NCI-H69 (cell line): ENCODE data around the gene PNMA8A.

Experiments used
- DNase-seq: peaks from one replicate; lab custom pipeline; 2025; lab: John Stamatoyannopoulos, UW

PNMA8A gene

GRCh38 chr19:46491975-46492682 lies 20.8 kb upstream of the PNMA8A start:
- no peak for DNase-seq

GRCh38 chr19:46490774-46491173 lies 19.4 kb upstream of the PNMA8A start:
- DNase-seq, result no peak

DNA sequence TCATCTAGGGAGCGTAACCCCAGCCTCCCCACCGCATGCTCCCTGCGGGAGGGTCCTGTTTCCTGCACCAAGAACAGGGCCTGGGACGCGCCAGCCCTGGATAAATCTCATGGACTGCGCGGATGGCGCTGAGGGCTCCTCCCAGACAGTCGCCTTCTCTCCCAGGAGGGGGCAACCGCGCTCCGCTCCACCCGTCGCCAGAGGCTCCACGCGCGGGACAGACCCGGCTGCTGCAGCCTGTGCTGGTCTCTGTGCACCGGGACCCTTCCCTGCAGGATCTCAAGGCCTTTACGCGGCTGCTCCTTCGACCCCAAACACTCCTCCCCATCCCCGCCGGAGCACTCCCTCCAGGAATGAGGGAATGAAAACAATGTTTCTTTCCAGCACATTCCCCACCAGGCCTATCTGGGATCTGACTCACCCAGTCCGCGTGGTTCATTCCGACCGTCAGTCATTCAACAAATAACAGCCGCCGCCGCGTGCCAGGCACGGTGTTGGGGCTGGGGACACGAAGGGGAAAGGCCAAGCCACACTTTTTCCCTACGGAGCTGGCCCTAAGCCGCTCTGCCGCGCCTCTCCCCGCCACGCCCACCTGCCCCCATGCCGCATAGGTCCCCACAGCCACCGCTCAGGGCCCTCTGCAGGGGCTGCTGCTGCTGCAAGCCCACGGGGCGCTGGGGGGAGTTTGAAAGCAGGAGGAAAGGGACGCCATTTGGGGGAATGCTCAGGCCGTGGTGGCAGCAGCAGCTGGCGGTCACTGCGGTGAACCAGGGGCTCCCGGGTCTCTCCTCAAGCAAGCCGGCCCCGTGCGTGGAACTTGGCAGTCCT lies 18.3 kb upstream of the PNMA8A start:
- no peak for DNase-seq

GRCh38 chr19:46488551-46488950 lies 17.2 kb upstream of the PNMA8A start:
- no peak for DNase-seq

DNA sequence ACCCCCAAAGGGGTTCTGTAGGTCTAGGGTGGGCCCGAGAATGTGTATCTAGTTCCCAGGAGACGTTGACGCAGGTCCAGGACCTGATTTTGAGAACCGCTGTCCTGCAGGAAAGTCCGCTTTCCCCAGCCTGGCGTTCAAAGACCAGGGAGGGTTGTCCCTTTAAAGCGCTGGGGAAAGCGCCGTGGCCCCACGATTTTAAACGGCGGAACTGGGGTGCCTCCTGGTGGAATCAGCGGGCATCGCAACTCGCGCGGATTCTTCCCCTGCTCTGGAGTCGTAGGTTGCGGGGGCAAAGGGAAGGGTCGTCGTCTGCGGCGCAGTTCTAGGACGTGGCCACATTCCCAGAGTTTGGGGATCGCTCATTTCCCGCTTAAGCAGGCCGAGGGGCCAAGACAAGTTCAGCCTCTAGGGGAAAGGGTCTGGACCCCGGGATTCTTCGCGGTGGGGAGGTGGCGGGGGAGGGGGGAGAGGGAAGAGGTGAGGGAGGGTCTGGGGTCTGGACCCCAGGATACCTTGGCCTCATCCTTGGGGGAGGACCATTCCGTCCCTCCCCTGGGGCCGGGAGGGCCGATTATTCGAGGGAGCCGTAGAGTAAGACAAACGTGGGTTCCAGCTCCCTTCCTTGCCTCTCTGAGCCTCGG lies 16.6 kb upstream of the PNMA8A start:
- peak; percentile 66 for DNase-seq

DNA sequence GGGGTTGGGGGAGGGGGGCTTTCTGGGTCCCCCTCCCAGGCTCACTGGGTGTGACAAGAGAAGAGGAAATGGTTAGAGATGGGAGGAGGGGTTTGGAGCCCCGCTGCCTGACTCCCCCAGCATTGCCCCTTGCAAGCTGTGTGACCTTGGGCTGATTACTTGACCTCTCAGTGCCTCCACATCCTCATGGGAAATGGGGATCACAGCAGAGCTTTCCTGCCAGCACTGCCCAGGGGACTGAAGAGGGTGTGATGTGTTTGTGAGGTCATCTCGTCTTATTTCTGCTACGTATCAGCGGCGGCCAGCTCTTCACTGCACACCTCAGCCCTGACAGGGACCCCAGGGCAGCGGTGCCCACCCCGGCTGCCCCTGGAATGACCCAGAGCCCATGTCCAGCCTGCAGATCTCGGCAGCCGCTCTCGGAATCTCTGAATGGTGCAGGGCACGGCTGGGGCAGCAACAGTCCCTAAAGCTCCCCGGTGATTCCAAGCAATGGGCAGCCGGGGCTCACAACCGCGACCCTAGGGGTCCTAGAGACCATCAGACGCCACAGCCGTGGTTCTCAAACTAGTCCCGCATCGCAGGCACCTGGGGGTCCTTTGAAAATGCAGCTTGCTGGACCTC lies 15.9 kb upstream of the PNMA8A start:
- no peak for DNase-seq

GRCh38 chr19:46486358-46486757 lies 15.0 kb upstream of the PNMA8A start:
- no peak for DNase-seq

DNA sequence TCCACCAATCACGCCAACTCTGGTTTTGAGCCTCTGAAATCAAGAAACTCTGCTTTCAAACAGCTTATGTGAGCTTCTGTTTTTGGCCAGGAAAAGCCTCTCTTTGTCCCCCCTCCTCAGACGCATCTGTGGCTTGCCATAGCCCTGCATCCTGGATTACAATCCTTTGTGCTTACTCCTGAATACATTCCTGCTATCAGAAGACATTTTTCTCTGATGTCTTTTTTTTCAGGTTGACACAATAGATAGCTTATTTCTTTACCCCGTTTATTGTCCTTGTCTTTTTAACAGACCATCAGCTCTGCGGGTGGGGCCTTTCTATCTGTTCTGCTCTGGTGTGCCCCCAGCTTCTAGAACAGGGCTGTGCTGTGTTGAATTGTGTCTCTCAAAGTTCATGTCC lies 13.3 kb upstream of the PNMA8A start:
- no peak for DNase-seq

DNA sequence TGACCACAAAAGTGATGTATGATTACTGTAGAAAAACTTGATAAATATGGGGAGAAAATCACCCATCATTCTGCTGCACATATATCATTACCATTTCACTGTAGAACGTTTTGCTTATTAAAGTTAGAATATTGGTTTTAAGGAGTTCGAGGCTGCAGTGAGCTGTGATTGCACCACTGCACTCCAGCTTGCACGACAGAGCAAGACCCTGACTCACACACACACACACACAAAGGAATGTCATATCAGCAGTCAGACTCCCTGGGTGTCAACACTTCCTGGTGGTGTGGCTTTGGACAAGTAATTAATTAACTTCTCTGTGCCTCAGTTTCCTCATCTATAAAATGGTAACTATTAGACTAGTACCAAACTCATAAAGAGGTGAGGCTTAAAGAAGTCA lies 11.3 kb upstream of the PNMA8A start:
- DNase-seq, result no peak

DNA sequence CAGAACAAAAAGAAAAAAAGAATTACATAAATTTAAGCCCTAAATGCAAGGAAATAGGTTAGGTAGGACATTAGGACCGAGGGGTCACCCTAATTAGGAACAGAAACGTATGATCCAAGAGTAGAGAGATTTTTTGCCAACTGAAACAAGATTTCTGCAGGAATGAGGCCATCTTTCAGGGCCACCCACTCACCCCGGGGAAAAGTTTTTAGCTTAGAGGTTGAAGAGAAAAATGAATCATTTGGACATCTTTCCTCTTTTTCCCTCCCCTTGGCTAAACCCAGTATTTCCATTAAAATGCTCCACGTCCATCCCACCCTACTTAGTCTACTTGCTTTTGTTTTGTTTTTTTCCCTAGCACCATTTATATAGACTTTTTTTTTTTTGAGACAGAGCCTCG lies 10.6 kb upstream of the PNMA8A start:
- DNase-seq, result no peak

DNA sequence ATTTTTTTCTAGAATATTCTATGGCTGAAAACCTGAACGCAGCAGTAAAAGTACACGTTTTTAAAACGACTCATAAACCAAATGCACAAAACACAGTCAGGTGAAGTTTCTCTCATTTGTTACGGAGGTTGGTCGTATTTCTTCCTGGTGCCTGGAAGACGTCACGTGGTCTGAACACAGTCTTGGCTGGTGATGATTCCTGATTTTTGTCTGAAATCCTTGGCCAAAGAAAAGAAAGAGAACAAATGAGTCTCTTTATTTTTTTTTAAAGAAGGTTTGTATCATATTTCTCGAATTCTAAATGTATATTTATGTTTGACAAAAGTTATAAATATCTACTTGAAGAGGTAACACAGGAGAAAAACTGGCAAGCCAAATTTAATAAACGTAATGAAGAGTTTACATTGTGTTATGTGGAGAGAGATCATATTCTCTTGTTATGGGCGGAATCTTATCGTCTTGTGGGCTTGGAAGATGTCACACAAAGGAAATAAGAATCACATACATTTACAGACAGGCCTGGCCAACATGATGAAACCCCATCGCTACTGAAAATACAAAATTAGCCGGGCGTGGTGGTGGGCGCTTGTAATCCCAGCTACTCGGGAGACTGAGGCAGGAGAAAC lies 10.0 kb upstream of the PNMA8A start:
- DNase-seq, result no peak

- no peak for DNase-seq
These were observed 9.1 kb upstream of the PNMA8A start for GRCh38 chr19:46480415-46480814.

DNA sequence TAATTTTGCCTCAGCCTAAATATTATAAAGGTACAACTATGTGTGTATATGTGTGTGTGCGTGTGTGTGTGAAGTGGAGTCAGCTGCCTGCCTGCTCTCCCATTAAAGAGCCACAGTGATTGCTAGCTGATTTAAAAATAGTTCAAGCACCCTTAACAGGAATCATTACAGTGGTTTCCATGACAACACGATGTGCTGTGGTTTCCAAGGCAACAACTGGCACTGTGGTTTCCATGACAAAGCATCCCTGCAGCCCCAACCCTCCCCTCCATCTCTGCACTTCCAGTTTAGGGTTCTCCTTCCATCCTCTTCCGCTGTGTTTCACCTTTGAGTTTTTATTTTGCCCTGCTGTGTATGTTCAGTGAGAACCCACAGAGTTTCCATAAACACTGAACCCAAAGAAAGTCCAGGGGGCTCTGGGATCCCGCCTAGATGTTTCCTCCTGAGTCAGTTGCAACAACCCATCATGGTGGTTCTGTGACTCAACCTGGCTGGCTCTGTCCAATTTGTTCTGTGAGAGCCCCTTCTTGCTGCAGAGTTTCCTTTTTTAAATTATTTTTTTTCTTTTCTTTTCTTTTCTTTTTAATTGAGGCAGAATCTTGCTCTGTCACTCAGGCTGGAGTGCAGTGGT lies 7.1 kb upstream of the PNMA8A start:
- peak; percentile 15 for DNase-seq

- no peak for DNase-seq
These were observed 4.6 kb upstream of the PNMA8A start for GRCh38 chr19:46475986-46476385.

DNA sequence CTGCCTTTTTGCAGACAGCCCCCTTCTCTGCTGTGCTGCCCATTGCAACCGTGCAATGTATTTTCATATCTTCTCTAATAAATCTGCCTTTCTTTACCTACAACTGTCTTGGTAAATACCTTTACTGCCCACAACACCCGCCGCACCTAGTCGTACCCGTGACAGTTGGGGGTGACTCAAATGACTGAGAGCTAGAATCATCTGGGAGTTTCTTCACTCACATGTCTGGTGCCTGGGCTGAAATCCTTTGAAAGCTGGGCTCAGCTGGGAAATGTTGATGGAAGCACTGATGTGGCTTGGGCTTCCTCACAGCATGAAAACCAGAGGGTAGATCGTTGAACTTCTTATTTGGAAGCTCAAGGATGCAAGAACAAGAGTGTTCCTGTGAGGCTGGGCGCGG lies 2.8 kb upstream of the PNMA8A start:
- DNase-seq, result no peak

DNA sequence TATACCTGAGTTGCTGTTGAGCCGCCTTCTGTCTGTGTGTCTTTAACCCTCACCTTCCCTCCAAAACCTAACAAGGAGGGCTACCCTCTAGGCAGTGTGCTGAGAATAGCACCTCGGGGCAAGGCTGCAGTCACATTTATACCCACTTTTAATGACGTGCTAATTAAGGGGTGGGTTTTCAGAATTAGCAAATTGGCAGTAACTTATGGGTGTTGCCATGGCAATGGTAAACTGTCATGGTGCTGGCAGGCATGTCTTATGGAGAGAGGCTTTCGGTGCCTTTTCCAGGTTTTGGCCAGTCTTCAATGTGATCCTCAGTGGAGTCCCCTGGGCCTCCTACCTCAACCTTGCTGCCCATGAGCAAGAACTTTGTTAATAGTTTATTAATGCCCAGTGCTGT lies 1.2 kb upstream of the PNMA8A start:
- peak; percentile 46 for DNase-seq

DNA sequence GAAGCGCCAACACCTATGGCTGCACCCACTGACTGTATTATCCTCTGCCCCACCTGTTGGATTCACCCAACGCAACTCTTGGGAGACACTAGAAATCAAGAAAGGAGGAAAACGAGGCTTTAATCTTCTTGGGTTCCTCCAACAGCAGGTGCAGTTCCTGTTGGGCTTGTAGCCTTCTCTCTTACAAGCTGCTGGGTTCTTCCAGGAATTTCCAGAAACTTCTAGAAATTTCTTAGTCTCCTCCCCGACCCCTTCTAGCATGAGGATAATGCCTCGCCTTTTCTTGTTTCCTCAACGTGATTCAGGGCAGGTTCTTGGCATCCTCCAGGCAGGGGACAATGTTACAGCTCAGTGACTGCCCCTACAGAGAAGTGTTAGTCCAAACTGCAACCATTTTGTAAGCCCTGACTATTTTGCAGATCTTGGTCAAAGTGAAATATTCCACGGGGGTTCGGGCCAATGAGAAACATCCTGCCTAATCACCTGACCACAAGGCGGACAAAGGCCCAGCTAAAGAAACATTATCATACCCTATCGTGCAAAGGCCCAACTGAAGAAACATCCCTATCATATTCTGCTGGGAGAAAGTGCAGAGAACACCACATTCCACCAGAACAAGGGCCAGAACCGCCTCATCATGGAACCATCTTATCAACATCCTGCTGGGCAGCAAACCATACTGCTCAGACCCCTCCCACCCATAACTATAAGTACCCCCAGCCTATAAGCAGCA lies 614 bp upstream of the PNMA8A start:
- DNase-seq, result no peak

DNA sequence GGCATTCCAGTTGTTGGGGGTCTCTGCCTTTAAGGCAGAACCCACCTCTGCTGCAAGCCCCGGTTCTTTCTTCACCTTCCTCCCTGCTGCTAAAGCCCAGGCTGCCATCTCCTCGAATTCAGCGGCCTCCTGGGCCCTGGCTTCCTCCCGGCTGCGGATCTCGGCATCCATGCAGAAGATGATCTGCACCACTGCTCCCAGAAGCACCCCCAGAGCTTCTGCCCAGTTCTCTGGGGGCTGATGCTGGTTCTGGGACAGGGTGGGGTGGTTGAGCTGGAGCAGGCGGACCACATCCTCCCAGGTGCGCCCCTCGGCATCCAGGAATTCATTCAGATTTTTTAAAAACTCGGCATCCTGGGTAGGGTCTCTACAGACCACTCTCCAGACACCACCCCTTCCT lies 987 bp downstream of the PNMA8A start:
- DNase-seq, result no peak

- no peak for DNase-seq
These were observed 1.7 kb downstream of the PNMA8A start for GRCh38 chr19:46469541-46470185.

DNA sequence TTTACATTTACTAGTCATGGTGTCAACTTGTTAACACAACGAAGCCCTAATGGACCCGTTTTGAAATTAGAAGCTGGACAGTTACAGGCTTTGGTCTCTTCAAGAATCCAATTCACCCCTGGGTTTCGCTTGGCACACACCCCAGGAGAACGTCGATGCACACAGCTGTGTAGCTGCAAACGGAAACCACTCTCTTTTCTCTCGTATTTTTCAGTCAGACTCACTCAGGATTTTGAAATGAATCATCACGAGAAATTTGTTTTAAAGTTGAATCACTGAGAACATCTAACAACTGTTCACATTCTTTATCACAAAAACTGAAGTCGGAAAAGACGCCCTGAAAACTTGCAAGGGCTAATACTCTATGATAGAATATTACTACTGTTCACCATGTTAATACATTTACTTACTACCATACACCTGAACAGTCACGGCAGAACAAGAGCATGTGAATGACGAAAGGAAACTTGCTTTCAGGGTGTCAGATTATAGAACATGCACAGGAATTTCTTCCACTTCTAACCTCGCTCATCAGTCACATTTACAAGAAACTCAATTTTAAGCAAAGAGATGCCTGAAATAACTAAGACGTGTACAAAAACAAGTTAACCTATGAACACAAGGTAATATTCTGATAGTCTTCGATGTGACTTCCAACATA lies 4.7 kb downstream of the PNMA8A start:
- DNase-seq, result no peak
